Activated CD8-positive, alpha-beta memory T cell treated with anti-CD3 and anti-CD28 coated beads for 36 hours (primary cell): ENCODE measurements around the gene CDCA3. TPM values are rescaled to one million over a fixed set of nuclear protein-coding genes. Genes with fewer than 3 reads are reported as not detected.

ENCODE experiments used
- CTCF ChIA-PET: fragments of 350-600 bp; sonication (Branson Sonifier 250); formaldehyde crosslinking; loops from one replicate; lab custom pipeline; 2021; ENCODE audit warnings: antibody characterized with exemption; lab: Charles Lee
- POLR2A ChIA-PET: fragments of 350-600 bp; sonication (Branson Sonifier 250); formaldehyde crosslinking; loops from one replicate; lab custom pipeline; 2021; ENCODE audit warnings: antibody characterized with exemption; lab: Charles Lee
- total RNA-seq, 2 experiments: library from RNA; stranded (reverse); gene quantifications; one replicate each; pipeline ENCODE4 v1.2.3, GENCODE V29; 2021

Gene CDCA3
- total RNA-seq, result 10 to 100 TPM; 50.0 to 53.1 TPM

GRCh38 chr12:6851153-6851920, at the start of gene CDCA3:
Gene CDCA3 (minus strand): TSS chr12:6851286. CDS start chr12:6850952, 334 bp downstream.
- ChIA-PET CTCF (interaction anchor here (0.5 to 5.1 kb wide), 11 partner anchors 16 to 278 kb away, joined by 3 to 63 read pairs (median 7); partner anchors contain the start of genes MLF2, SPSB2 and TPI1), POLR2A (interaction anchor here (0.8 to 5.0 kb wide), 11 partner anchors 13 to 315 kb away, joined by 3 to 49 read pairs (median 8); partner anchors contain the start of genes COPS7A, LAG3, MLF2 and P3H3)

GRCh38 chr12:6899837-6900519, 48.9 kb upstream of the CDCA3 start:
- POLR2A ChIA-PET, result interaction anchor here (0.6 kb wide), 1 partner anchor 9 kb away, joined by 6 read pairs; no protein-coding TSS in a partner anchor
- CTCF ChIA-PET, result interaction anchor here (0.6 to 1.2 kb wide), 2 partner anchors 27 to 35 kb away, joined by 3 read pairs; partner anchors contain the start of gene SPSB2

DNA sequence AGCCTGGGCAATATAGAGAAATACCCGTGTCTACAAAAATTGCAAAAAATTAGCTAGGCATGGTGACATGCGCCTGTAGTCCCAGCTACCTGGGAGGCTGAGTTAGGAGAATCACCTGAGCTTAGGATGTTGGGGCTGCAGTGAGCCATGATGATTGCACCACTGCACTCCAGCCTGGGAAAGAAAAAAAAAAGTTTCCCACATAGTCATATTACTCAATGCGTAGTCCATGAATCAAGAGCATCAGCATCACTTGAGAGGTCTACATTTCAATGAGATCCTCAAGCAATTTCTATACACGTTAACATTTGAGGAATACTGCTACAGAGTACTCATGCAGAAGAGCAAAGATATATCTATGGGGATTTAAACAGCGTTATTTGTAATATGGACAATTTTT, 48.3 kb upstream of the CDCA3 start:
- ChIA-PET POLR2A (no interaction called here), CTCF (interaction anchor here (0.6 to 1.2 kb wide), 2 partner anchors 27 to 36 kb away, joined by 3 read pairs; partner anchors contain the start of gene SPSB2)

- ChIA-PET CTCF (no interaction called here), POLR2A (no interaction called here)
Observed at GRCh38 chr12:6896846-6897435, 45.9 kb upstream of the CDCA3 start.

GRCh38 chr12:6894321-6894720, 43.2 kb upstream of the CDCA3 start:
- ChIA-PET CTCF (interaction anchor here (1.1 kb wide), 1 partner anchor 22 kb away, joined by 4 read pairs; no protein-coding TSS in a partner anchor), POLR2A (no interaction called here)

- ChIA-PET CTCF (interaction anchor here (1.4 to 2.2 kb wide), 3 partner anchors 12 to 31 kb away, joined by 4 to 21 read pairs (median 17); no protein-coding TSS in a partner anchor), POLR2A (interaction anchor here (0.7 kb wide), 1 partner anchor 9 kb away, joined by 5 read pairs; no protein-coding TSS in a partner anchor)
Observed at GRCh38 chr12:6892683-6893082, 41.6 kb upstream of the CDCA3 start.

DNA sequence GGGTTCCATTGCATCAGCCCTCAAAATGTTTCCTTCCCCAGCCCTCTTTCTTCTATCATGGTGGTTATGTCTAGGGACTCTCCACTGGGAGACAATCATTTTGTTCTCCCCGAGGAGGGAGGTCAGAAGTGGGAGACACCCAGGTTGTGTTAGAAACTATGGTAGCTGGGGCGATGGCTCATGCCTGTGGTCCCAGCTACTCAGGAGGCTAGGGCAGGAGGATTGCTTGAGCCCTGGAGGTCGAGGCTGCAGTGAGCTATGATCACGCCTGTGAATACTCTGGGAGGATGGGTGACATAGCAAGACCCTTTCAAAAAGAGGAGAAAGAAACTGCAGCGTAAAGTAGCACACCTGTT, 40.5 kb upstream of the CDCA3 start:
- POLR2A ChIA-PET, result interaction anchor here (0.8 to 1.6 kb wide), 9 partner anchors 14 to 359 kb away, joined by 3 to 20 read pairs (median 7); partner anchors contain the start of genes C12orf57, CDCA3, COPS7A and ENO2
- CTCF ChIA-PET, result interaction anchor here (0.7 to 2.2 kb wide), 20 partner anchors 11 to 139 kb away, joined by 3 to 30 read pairs (median 4); partner anchors contain the start of genes CD4, CDCA3, ENO2 and MLF2

DNA sequence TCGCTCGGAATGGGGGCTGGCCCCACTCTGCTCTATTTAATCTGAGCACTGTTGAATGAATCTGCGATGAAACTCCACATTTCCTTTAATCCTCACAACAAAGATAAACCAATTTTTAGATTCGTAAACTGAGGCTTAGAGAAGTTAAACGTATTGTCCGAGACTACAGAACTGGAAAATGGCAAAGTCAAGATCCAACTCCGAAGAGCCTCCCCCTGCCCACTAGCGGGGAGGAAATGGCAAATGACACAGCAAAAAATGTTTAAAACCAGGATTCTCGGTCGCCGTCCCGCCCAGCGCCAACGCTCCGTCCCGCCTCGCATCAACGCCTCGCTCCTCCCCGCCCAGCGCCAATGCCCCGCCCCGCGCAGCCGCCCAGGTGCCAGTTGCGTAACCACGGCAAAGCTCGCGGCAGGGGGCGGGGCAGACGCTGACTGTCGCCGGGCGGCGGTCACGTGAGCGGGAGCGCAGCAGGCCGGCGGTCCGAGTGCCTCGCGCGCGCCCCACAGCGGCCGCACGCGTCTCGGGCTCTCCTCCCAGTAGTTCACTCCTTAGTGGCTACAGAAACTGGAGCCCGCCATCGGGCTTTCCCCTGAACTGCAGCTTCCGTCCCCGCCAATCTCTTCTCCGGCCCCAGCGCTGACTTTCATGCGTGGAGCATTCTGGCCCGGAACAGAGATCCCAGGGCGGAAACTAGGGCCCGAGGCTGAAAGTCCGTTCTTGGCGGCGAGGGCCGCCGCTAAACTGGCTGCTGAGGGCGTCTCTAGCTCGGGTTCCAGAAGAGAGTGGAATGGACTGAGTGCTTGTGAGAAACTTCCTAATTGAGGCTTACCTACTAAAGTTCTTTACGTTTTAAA, 39.9 kb upstream of the CDCA3 start:
- ChIA-PET POLR2A (interaction anchor here (0.8 to 1.6 kb wide), 10 partner anchors 14 to 358 kb away, joined by 3 to 20 read pairs (median 6); partner anchors contain the start of genes C12orf57, CDCA3, COPS7A and ENO2), CTCF (interaction anchor here (0.7 to 2.2 kb wide), 21 partner anchors 10 to 138 kb away, joined by 3 to 30 read pairs (median 4); partner anchors contain the start of genes CD4, CDCA3, ENO2 and MLF2)

DNA sequence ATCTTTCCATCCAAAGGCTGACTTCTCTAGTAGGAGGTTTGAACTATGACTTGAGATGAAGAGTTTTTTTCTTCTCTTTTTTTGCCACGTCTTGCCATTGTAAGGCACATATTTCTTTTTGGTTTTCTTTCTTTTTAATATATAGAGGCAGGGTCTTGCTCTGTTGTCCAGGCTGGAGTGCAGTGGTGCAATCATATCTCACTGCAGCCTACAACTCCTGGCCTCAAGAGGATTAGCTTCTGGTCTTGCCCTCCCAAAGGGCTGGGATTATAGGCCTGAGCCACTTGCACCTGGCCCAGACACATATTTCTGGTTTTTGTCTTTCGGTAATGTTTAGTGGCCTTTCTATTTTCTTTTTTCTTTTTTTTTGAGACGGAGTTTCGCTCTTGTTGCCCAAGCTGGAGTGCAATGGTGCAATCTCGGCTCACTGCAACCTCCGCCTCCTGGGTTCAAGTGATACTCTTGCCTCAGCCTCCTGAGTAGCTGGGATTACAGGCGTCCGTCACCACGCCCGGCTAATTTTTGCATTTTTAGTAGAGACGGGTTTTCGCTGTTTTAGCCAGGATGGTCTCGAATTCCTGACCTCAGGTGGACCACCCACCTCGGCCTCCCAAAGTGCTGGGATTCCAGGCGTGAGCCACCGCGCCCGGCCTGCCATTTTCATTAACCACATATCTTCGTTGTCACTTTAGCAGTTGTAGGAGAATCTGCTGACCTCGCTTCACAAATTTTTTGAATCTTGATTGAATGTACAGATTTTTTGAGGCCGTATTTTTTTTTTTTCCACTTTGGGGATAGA, 38.9 kb upstream of the CDCA3 start:
- CTCF ChIA-PET, result interaction anchor here (1.2 kb wide), 1 partner anchor 17 kb away, joined by 4 read pairs; the partner anchor contains the start of gene SPSB2
- POLR2A ChIA-PET, result interaction anchor here (1.0 kb wide), 1 partner anchor 17 kb away, joined by 4 read pairs; the partner anchor contains the start of gene SPSB2

DNA sequence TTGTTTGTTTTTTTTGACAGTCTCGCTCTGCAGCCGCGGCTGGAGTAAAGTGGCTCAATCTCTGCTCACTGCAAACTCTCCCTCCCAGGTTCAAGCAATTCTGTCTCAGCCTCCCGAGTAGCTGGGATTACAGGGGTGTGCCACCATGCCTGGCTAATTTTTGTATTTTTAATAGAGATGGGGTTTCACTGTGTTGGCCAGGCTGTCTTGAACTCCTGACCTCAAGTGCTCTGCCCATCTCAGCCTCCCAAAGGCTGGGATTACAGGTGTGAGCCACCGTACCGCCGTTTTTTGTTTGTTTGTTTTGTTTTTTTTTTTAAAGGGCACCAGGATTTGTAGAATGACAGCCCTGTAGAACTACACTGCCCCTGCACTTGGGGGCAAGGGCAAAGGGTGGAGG, 37.7 kb upstream of the CDCA3 start:
- POLR2A ChIA-PET, result interaction anchor here (1.0 kb wide), 1 partner anchor 16 kb away, joined by 4 read pairs; the partner anchor contains the start of gene SPSB2
- CTCF ChIA-PET, result interaction anchor here (1.2 kb wide), 1 partner anchor 16 kb away, joined by 4 read pairs; the partner anchor contains the start of gene SPSB2

DNA sequence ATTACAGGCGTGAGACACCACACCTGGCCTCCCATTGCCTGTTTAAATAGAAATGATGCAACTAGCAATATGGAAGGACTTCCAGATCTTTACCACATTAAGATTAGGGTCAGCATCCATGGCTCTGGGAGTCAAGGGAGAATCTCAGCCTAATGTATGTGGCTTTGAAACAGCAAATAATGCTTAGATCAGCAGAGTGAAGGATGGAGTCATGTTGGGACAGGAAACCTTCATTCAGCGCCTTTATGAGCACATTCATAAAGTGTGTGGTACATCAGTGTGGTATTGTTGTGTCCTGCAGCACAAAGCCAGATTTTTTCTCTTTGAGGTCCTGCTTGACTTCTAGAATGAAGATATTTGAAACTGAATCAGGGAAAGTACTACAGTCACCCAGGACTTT, 37.3 kb upstream of the CDCA3 start:
- ChIA-PET CTCF (no interaction called here), POLR2A (no interaction called here)

DNA sequence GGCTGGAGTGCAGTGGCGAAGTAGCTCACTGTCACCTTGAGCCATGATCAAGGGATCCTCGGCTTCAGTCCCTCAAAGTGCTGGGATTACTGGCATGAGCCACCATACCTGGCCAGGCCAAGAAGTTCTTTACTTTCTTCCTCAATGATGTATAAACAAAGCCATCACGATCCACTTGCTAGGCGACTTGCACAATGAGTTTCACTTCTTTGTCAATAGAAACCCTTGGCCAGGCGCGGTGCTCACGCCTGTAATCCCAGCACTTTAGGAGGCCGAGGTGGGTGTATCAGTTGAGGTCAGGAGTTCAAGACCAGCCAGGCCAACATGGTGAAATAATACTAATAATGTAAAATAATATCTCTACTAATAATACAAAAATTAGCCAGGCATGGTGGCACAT, 36.4 kb upstream of the CDCA3 start:
- ChIA-PET CTCF (interaction anchor here (0.6 kb wide), 1 partner anchor 39 kb away, joined by 3 read pairs; no protein-coding TSS in a partner anchor), POLR2A (no interaction called here)

GRCh38 chr12:6886206-6886999, 35.3 kb upstream of the CDCA3 start:
- ChIA-PET POLR2A (interaction anchor here (0.6 kb wide), 1 partner anchor 1050 kb away, joined by 3 read pairs; no protein-coding TSS in a partner anchor), CTCF (interaction anchor here (0.6 kb wide), 1 partner anchor 38 kb away, joined by 3 read pairs; no protein-coding TSS in a partner anchor)

GRCh38 chr12:6884539-6884938, 33.5 kb upstream of the CDCA3 start:
- POLR2A ChIA-PET, result no interaction called here

GRCh38 chr12:6883683-6884082, 32.6 kb upstream of the CDCA3 start:
- CTCF ChIA-PET, result no interaction called here
- POLR2A ChIA-PET, result interaction anchor here (1.0 kb wide), 1 partner anchor 11 kb away, joined by 3 read pairs; the partner anchor contains the start of gene SPSB2

More at GRCh38 chr12:6884539-6884938, 33.5 kb upstream of the CDCA3 start:
- CTCF ChIA-PET, result no interaction called here

DNA sequence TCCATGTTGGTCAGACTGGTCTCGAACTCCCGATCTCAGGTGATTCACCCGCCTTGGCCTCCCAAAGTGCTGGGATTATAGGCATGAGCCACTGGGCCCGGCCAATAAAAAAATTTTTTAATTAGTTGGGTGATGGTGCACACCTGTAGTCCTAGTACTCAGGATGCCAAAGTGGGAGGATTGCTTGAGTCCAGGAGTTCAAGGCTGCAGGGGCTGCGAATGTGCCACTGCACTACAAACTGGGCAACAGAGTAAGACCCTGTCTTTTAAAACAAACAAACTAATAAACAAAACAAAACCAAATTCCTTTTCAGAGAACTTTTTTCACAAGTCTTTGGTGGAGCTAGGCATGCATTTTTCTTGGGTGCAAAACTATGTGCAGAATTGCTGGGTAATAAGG, 32.2 kb upstream of the CDCA3 start:
- ChIA-PET CTCF (interaction anchor here (1.0 to 4.8 kb wide), 2 partner anchors 8 to 11 kb away, joined by 3 to 21 read pairs; no protein-coding TSS in a partner anchor), POLR2A (interaction anchor here (1.0 kb wide), 1 partner anchor 11 kb away, joined by 3 read pairs; the partner anchor contains the start of gene SPSB2)
